ENCODE results near the gene LRRC26.

The LRRC26 gene

GRCh38 chr9:137174722-137175293 lies 5.0 kb upstream of the LRRC26 start:
- TF ChIP-seq CTCF (IDR thresholded peaks at IDR 0.05; ENCODE audit: insufficient read depth, missing control alignments): no peak
- DNase-seq (ENCODE audit: insufficient read length, low spot score) (no peak), FAIRE-seq (no peak)

- FAIRE-seq (no peak), DNase-seq (ENCODE audit: insufficient read length, low spot score) (no peak)
- no peak for TF ChIP-seq CTCF (IDR thresholded peaks at IDR 0.05; ENCODE audit: insufficient read depth, missing control alignments)
These were observed 4.2 kb upstream of the LRRC26 start for GRCh38 chr9:137173796-137174664.

GRCh38 chr9:137172901-137173795 lies 3.3 kb upstream of the LRRC26 start:
- no peak for DNase-seq (ENCODE audit: insufficient read length, low spot score)
- FAIRE-seq: no peak
- no peak for TF ChIP-seq CTCF (IDR thresholded peaks at IDR 0.05; ENCODE audit: insufficient read depth, missing control alignments)

GRCh38 chr9:137171149-137171900 lies 1.5 kb upstream of the LRRC26 start:
- DNase-seq (ENCODE audit: insufficient read length, low spot score) (no peak), FAIRE-seq (no peak)
- no peak for TF ChIP-seq CTCF (IDR thresholded peaks at IDR 0.05; ENCODE audit: insufficient read depth, missing control alignments)

DNA sequence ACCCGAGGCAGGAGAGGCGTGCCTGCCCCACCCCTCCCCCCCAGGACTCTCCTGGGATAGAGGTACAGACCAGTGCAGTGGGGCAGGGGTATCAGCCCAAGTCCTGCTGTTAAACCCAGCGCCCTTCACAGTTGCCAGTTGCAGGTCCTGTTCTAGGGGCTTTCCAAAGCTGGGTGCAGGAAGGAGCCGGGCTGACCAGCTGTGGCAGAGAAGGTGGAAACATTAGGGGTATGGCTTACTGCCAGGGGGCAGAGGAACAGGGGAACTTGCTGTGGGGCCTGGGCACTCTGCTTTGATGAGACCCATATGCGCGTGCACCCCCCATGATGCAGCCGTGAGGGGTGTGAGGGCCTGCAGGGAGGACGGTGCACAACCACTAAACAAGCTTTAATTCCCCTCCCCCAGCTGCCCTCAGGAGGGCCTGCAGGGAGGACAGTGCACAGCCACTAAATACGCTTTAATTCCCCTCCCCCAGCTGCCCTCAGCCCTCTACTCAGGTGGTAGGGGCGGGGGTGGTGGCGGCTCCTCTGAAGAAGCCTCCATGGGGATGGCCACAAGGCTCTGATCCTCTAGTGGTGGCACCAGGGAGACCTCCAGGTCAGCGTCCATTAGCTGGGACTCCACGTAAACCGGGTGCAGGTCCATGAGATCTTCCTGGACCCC lies 766 bp upstream of the LRRC26 start:
- TF ChIP-seq CTCF (IDR thresholded peaks at IDR 0.05; ENCODE audit: insufficient read depth, missing control alignments): no peak
- FAIRE-seq (no peak), DNase-seq (ENCODE audit: insufficient read length, low spot score) (no peak)
